SK-N-SH treated with all-trans-retinoic acid at 6 μM for 48 hours (cell line): ENCODE data around the gene VCP.

Experiments
- ATAC-seq: fragments of 200-7000 bp; cut with Tn5 transposase; 3 replicates; pipeline ENCODE4 v1.9.1; 2020; ENCODE audit warnings: mild to moderate bottlenecking, moderate library complexity
- ARNTL ChIP-seq: fragments of 450-650 bp; formaldehyde crosslinking; IDR thresholded peaks from 2 replicates; pipeline ENCODE4 v1.5.0; 2020; ENCODE audit warnings: low read depth, mild to moderate bottlenecking, moderate library complexity, borderline replicate concordance
- BACH2 ChIP-seq: fragments of 250-450 bp; sonication (Bioruptor Pico); IDR thresholded peaks from 2 replicates; pipeline ENCODE4 v1.9.0; 2021; ENCODE audit warnings: mild to moderate bottlenecking, borderline replicate concordance
- CREB5 ChIP-seq: fragments of 250-450 bp; sonication (Bioruptor Pico); IDR thresholded peaks from 2 replicates; pipeline ENCODE4 v1.5.1; 2020; ENCODE audit warnings: low read depth, mild to moderate bottlenecking, moderate library complexity
- CSDC2 ChIP-seq: fragments of 250-450 bp; sonication (Bioruptor Pico); IDR thresholded peaks from 2 replicates; pipeline ENCODE4 v1.5.0; 2020; ENCODE audit warnings: mild to moderate bottlenecking, moderate library complexity
- ESRRG ChIP-seq: fragments of 250-450 bp; sonication (Bioruptor Pico); IDR thresholded peaks from 2 replicates; pipeline ENCODE4 v1.6.1; 2021; ENCODE audit warnings: mild to moderate bottlenecking
- GLIS3 ChIP-seq: fragments of 250-450 bp; sonication (Bioruptor Pico); IDR thresholded peaks from 2 replicates; pipeline ENCODE4 v1.5.0; 2020; ENCODE audit warnings: mild to moderate bottlenecking, moderate library complexity
- ISL1 ChIP-seq: fragments of 250-450 bp; sonication (Bioruptor Pico); IDR thresholded peaks from 2 replicates; pipeline ENCODE4 v2.1.2; 2022; ENCODE audit warnings: mild to moderate bottlenecking, moderate library complexity
- OSR1 ChIP-seq: fragments of 250-450 bp; sonication (Bioruptor Pico); IDR thresholded peaks from 2 replicates; pipeline ENCODE4 v1.8.0; 2022; ENCODE audit warnings: moderate library complexity, mild to moderate bottlenecking, inconsistent platforms
- PPARA ChIP-seq: fragments of 250-450 bp; sonication (Bioruptor Pico); IDR thresholded peaks from 2 replicates; pipeline ENCODE4 v1.5.0; 2020; ENCODE audit warnings: mild to moderate bottlenecking, borderline replicate concordance
- RARB ChIP-seq: fragments of 250-450 bp; sonication (Bioruptor Pico); IDR thresholded peaks from 2 replicates; pipeline ENCODE4 v1.8.0; 2021; ENCODE audit warnings: mild to moderate bottlenecking, moderate library complexity
- SNAI2 ChIP-seq: fragments of 250-450 bp; sonication (Bioruptor Pico); IDR thresholded peaks from 2 replicates; pipeline ENCODE4 v1.5.0; 2020; ENCODE audit warnings: mild to moderate bottlenecking, moderate library complexity
- TOX ChIP-seq: fragments of 250-450 bp; sonication (Bioruptor Pico); IDR thresholded peaks from 2 replicates; pipeline ENCODE4 v1.8.0; 2021; ENCODE audit warnings: mild to moderate bottlenecking, moderate library complexity, borderline replicate concordance
- TSHZ2 ChIP-seq: fragments of 250-450 bp; sonication (Bioruptor Pico); IDR thresholded peaks from 2 replicates; pipeline ENCODE4 v1.5.0; 2020; ENCODE audit warnings: mild to moderate bottlenecking, moderate library complexity
- ZC3H10 ChIP-seq: fragments of 250-450 bp; sonication (Bioruptor Pico); IDR thresholded peaks from 2 replicates; pipeline ENCODE4 v1.5.1; 2021; ENCODE audit warnings: mild to moderate bottlenecking, moderate library complexity
- ZFP3 ChIP-seq: fragments of 250-450 bp; sonication (Bioruptor Pico); IDR thresholded peaks from 2 replicates; pipeline ENCODE4 v1.5.0; 2020; ENCODE audit warnings: mild to moderate bottlenecking, moderate library complexity
- ZFP30 ChIP-seq: fragments of 450-650 bp; formaldehyde crosslinking; IDR thresholded peaks from 2 replicates; pipeline ENCODE4 v1.5.0; 2022; ENCODE audit warnings: mild to moderate bottlenecking, moderate library complexity
- ZNF565 ChIP-seq: fragments of 450-650 bp; formaldehyde crosslinking; conservative IDR thresholded peaks from 2 replicates; pipeline ENCODE4 v1.5.0; 2020; ENCODE audit warnings: low read depth, mild to moderate bottlenecking, moderate library complexity
- ZNF70 ChIP-seq: fragments of 450-650 bp; formaldehyde crosslinking; IDR thresholded peaks from 2 replicates; pipeline ENCODE4 v1.5.0; 2020; ENCODE audit warnings: mild to moderate bottlenecking, moderate library complexity
- ZNF8 ChIP-seq: fragments of 450-650 bp; formaldehyde crosslinking; IDR thresholded peaks from 2 replicates; pipeline ENCODE4 v1.5.0; 2020; ENCODE audit warnings: mild to moderate bottlenecking, moderate library complexity
- TF ChIP-seq, protein P1 (sequence below): fragments of 250-450 bp; sonication (Bioruptor Pico); IDR thresholded peaks from 2 replicates; pipeline ENCODE4 v1.5.1; 2021; ENCODE audit warnings: mild to moderate bottlenecking, moderate library complexity
- TF ChIP-seq, protein P2 (sequence below): fragments of 250-450 bp; sonication (Bioruptor Pico); IDR thresholded peaks from 2 replicates; pipeline ENCODE4 v1.8.0; 2021; ENCODE audit warnings: low read depth, mild to moderate bottlenecking, moderate library complexity, borderline replicate concordance
- TF ChIP-seq, protein P3 (sequence below): fragments of 250-450 bp; sonication (Bioruptor Pico); IDR thresholded peaks from 2 replicates; pipeline ENCODE4 v1.8.0; 2020; ENCODE audit warnings: mild to moderate bottlenecking, moderate library complexity, borderline replicate concordance

VCP gene

GRCh38 chr9:35059438-35059837 is 13.0 kb downstream of the VCP start:
- TF ChIP-seq OSR1 (CRISPR knock-in tag), result no peak
- no peak for TF ChIP-seq RARB (CRISPR knock-in tag)
- TF ChIP-seq ZNF565 (CRISPR knock-in tag), result no peak
- TF ChIP-seq BACH2 (CRISPR knock-in tag), result no peak
- no peak for TF ChIP-seq TOX (CRISPR knock-in tag)
- no peak for TF ChIP-seq SNAI2
- TF ChIP-seq ESRRG, result no peak
- no peak for TF ChIP-seq ARNTL (CRISPR knock-in tag)
- no peak for TF ChIP-seq CSDC2 (CRISPR knock-in tag)
- TF ChIP-seq ZNF70, result no peak
- no peak for TF ChIP-seq ZNF8 (CRISPR knock-in tag)
- TF ChIP-seq ISL1 (CRISPR knock-in tag), result no peak
- no peak for TF ChIP-seq CREB5 (CRISPR knock-in tag)
- TF ChIP-seq, protein P1, sequence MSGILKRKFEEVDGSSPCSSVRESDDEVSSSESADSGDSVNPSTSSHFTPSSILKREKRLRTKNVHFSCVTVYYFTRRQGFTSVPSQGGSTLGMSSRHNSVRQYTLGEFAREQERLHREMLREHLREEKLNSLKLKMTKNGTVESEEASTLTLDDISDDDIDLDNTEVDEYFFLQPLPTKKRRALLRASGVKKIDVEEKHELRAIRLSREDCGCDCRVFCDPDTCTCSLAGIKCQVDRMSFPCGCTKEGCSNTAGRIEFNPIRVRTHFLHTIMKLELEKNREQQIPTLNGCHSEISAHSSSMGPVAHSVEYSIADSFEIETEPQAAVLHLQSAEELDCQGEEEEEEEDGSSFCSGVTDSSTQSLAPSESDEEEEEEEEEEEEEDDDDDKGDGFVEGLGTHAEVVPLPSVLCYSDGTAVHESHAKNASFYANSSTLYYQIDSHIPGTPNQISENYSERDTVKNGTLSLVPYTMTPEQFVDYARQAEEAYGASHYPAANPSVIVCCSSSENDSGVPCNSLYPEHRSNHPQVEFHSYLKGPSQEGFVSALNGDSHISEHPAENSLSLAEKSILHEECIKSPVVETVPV (CRISPR knock-in tag), result no peak
- TF ChIP-seq, protein P2, sequence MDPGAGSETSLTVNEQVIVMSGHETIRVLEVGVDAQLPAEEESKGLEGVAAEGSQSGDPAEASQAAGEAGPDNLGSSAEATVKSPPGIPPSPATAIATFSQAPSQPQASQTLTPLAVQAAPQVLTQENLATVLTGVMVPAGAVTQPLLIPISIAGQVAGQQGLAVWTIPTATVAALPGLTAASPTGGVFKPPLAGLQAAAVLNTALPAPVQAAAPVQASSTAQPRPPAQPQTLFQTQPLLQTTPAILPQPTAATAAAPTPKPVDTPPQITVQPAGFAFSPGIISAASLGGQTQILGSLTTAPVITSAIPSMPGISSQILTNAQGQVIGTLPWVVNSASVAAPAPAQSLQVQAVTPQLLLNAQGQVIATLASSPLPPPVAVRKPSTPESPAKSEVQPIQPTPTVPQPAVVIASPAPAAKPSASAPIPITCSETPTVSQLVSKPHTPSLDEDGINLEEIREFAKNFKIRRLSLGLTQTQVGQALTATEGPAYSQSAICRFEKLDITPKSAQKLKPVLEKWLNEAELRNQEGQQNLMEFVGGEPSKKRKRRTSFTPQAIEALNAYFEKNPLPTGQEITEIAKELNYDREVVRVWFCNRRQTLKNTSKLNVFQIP, result no peak
- TF ChIP-seq, protein P3, sequence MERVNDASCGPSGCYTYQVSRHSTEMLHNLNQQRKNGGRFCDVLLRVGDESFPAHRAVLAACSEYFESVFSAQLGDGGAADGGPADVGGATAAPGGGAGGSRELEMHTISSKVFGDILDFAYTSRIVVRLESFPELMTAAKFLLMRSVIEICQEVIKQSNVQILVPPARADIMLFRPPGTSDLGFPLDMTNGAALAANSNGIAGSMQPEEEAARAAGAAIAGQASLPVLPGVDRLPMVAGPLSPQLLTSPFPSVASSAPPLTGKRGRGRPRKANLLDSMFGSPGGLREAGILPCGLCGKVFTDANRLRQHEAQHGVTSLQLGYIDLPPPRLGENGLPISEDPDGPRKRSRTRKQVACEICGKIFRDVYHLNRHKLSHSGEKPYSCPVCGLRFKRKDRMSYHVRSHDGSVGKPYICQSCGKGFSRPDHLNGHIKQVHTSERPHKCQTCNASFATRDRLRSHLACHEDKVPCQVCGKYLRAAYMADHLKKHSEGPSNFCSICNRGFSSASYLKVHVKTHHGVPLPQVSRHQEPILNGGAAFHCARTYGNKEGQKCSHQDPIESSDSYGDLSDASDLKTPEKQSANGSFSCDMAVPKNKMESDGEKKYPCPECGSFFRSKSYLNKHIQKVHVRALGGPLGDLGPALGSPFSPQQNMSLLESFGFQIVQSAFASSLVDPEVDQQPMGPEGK, result no peak
- no peak for TF ChIP-seq PPARA (CRISPR knock-in tag)
- TF ChIP-seq TSHZ2 (CRISPR knock-in tag), result no peak
- TF ChIP-seq ZFP30 (CRISPR knock-in tag), result no peak
- no peak for ATAC-seq

DNA sequence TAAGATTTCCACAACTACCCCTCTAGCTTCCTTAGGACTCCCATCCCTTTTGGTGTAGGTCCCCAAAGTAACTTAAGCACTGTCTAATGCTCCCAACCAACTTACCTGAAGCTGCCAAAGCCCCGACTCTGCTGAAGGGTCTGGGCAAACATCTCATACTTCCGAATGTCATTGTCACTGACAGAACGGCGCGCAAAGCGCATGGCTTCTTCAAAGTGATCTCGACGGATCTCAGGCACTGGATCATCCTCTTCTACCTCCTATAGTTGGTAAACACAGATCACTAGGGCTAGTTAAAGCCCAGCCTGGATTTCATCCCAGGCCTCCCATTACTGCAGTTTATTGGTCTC is 15.2 kb downstream of the VCP start:
- no peak for ATAC-seq
- TF ChIP-seq OSR1 (CRISPR knock-in tag), result no peak
- TF ChIP-seq ARNTL (CRISPR knock-in tag), result no peak
- TF ChIP-seq ZFP3 (CRISPR knock-in tag), result no peak
- TF ChIP-seq TOX (CRISPR knock-in tag), result no peak
- TF ChIP-seq, protein P2, result no peak
- no peak for TF ChIP-seq ESRRG
- TF ChIP-seq CSDC2 (CRISPR knock-in tag), result no peak
- TF ChIP-seq ISL1 (CRISPR knock-in tag), result no peak
- TF ChIP-seq GLIS3 (CRISPR knock-in tag), result no peak
- no peak for TF ChIP-seq SNAI2
- no peak for TF ChIP-seq ZC3H10 (CRISPR knock-in tag)
- TF ChIP-seq ZNF70, result no peak
